ENCODE data around the gene TSC22D1.
"Not testable (repeated sequence)": the region's sequence is repeated elsewhere in the genome, so short reads cannot be mapped to it uniquely, and the experiment has no call there.

The TSC22D1 gene

GRCh38 chr13:44523146-44524015 lies 52.7 kb downstream of the TSC22D1 start:
- Histone ChIP-seq H3K9me3 (ENCODE audit: control insufficient read depth, low read length) (no peaks in the 10 kb centered on the region), H3K4me3 (ENCODE audit: low read length) (no peak overlapping the region), H3K36me3 (ENCODE audit: control insufficient read depth, insufficient read depth, low read length) (no peaks in the 10 kb centered on the region), H3K27me3 (ENCODE audit: control insufficient read depth, insufficient read depth, low read length) (no peaks in the 10 kb centered on the region), H3K9ac (ENCODE audit: low read length) (no peak overlapping the region), H3K4me1 (ENCODE audit: control insufficient read depth, insufficient read depth, low read length) (peaks cover 5% of the 10 kb centered on the region)

- Histone ChIP-seq H3K9me3 (ENCODE audit: control insufficient read depth, low read length) (no peaks in the 10 kb centered on the region), H3K9ac (ENCODE audit: low read length) (no peak overlapping the region), H3K36me3 (ENCODE audit: control insufficient read depth, insufficient read depth, low read length) (no peaks in the 10 kb centered on the region), H3K27me3 (ENCODE audit: control insufficient read depth, insufficient read depth, low read length) (no peaks in the 10 kb centered on the region), H3K4me1 (ENCODE audit: control insufficient read depth, insufficient read depth, low read length) (peaks cover 5% of the 10 kb centered on the region), H3K4me3 (ENCODE audit: low read length) (no peak overlapping the region)
Observed at GRCh38 chr13:44519642-44520041, 56.5 kb downstream of the TSC22D1 start.

GRCh38 chr13:44516771-44517170 lies 59.4 kb downstream of the TSC22D1 start:
- H3K4me3 ChIP-seq (ENCODE audit: low read length): no peak overlapping the region
- H3K9ac ChIP-seq (ENCODE audit: low read length): no peak overlapping the region
- H3K9me3 ChIP-seq (ENCODE audit: control insufficient read depth, low read length): no peaks in the 10 kb centered on the region
- H3K4me1 ChIP-seq (ENCODE audit: control insufficient read depth, insufficient read depth, low read length): no peaks in the 10 kb centered on the region
- H3K36me3 ChIP-seq (ENCODE audit: control insufficient read depth, insufficient read depth, low read length): no peaks in the 10 kb centered on the region
- H3K27me3 ChIP-seq (ENCODE audit: control insufficient read depth, insufficient read depth, low read length): no peaks in the 10 kb centered on the region

- Histone ChIP-seq H3K9me3 (ENCODE audit: control insufficient read depth, low read length) (no peaks in the 10 kb centered on the region), H3K27me3 (ENCODE audit: control insufficient read depth, insufficient read depth, low read length) (no peaks in the 10 kb centered on the region), H3K4me3 (ENCODE audit: low read length) (no peak overlapping the region), H3K4me1 (ENCODE audit: control insufficient read depth, insufficient read depth, low read length) (no peaks in the 10 kb centered on the region), H3K9ac (ENCODE audit: low read length) (no peak overlapping the region), H3K36me3 (ENCODE audit: control insufficient read depth, insufficient read depth, low read length) (no peaks in the 10 kb centered on the region)
Observed at GRCh38 chr13:44514278-44514677, 61.9 kb downstream of the TSC22D1 start.

- H3K9me3 ChIP-seq (ENCODE audit: control insufficient read depth, low read length); H3K27me3 ChIP-seq (ENCODE audit: control insufficient read depth, insufficient read depth, low read length); H3K4me1 ChIP-seq (ENCODE audit: control insufficient read depth, insufficient read depth, low read length); H3K4me3 ChIP-seq (ENCODE audit: low read length); H3K36me3 ChIP-seq (ENCODE audit: control insufficient read depth, insufficient read depth, low read length); H3K9ac ChIP-seq (ENCODE audit: low read length): not testable (repeated sequence)
Observed at GRCh38 chr13:44509853-44510252, 66.3 kb downstream of the TSC22D1 start.

GRCh38 chr13:44508562-44509077 lies 67.5 kb downstream of the TSC22D1 start:
- no peaks in the 10 kb centered on the region for H3K9me3 ChIP-seq (ENCODE audit: control insufficient read depth, low read length)
- H3K4me3 ChIP-seq (ENCODE audit: low read length): no peak overlapping the region
- no peaks in the 10 kb centered on the region for H3K27me3 ChIP-seq (ENCODE audit: control insufficient read depth, insufficient read depth, low read length)
- no peaks in the 10 kb centered on the region for H3K4me1 ChIP-seq (ENCODE audit: control insufficient read depth, insufficient read depth, low read length)
- no peak overlapping the region for H3K9ac ChIP-seq (ENCODE audit: low read length)
- no peaks in the 10 kb centered on the region for H3K36me3 ChIP-seq (ENCODE audit: control insufficient read depth, insufficient read depth, low read length)

- no peaks in the 10 kb centered on the region for H3K36me3 ChIP-seq (ENCODE audit: control insufficient read depth, insufficient read depth, low read length)
- H3K27me3 ChIP-seq (ENCODE audit: control insufficient read depth, insufficient read depth, low read length): no peaks in the 10 kb centered on the region
- H3K9me3 ChIP-seq (ENCODE audit: control insufficient read depth, low read length): no peaks in the 10 kb centered on the region
- no peak overlapping the region for H3K9ac ChIP-seq (ENCODE audit: low read length)
- H3K4me3 ChIP-seq (ENCODE audit: low read length): no peak overlapping the region
- H3K4me1 ChIP-seq (ENCODE audit: control insufficient read depth, insufficient read depth, low read length): no peaks in the 10 kb centered on the region
Observed at GRCh38 chr13:44507639-44508038, 68.5 kb downstream of the TSC22D1 start.

GRCh38 chr13:44506719-44507118 lies 69.4 kb downstream of the TSC22D1 start:
- H3K9me3 ChIP-seq (ENCODE audit: control insufficient read depth, low read length): no peaks in the 10 kb centered on the region
- H3K36me3 ChIP-seq (ENCODE audit: control insufficient read depth, insufficient read depth, low read length): no peaks in the 10 kb centered on the region
- no peaks in the 10 kb centered on the region for H3K27me3 ChIP-seq (ENCODE audit: control insufficient read depth, insufficient read depth, low read length)
- no peaks in the 10 kb centered on the region for H3K4me1 ChIP-seq (ENCODE audit: control insufficient read depth, insufficient read depth, low read length)
- no peak overlapping the region for H3K9ac ChIP-seq (ENCODE audit: low read length)
- no peak overlapping the region for H3K4me3 ChIP-seq (ENCODE audit: low read length)

GRCh38 chr13:44506251-44506650 lies 69.9 kb downstream of the TSC22D1 start:
- no peaks in the 10 kb centered on the region for H3K36me3 ChIP-seq (ENCODE audit: control insufficient read depth, insufficient read depth, low read length)

GRCh38 chr13:44504116-44504515 lies 72.0 kb downstream of the TSC22D1 start:
- Histone ChIP-seq H3K4me1 (ENCODE audit: control insufficient read depth, insufficient read depth, low read length) (no peaks in the 10 kb centered on the region), H3K36me3 (ENCODE audit: control insufficient read depth, insufficient read depth, low read length) (no peaks in the 10 kb centered on the region), H3K27me3 (ENCODE audit: control insufficient read depth, insufficient read depth, low read length) (no peaks in the 10 kb centered on the region)

More at GRCh38 chr13:44506251-44506650, 69.9 kb downstream of the TSC22D1 start:
- H3K4me1 ChIP-seq (ENCODE audit: control insufficient read depth, insufficient read depth, low read length): no peaks in the 10 kb centered on the region
- no peaks in the 10 kb centered on the region for H3K9me3 ChIP-seq (ENCODE audit: control insufficient read depth, low read length)
- H3K9ac ChIP-seq (ENCODE audit: low read length): no peak overlapping the region
- H3K27me3 ChIP-seq (ENCODE audit: control insufficient read depth, insufficient read depth, low read length): no peaks in the 10 kb centered on the region
- H3K4me3 ChIP-seq (ENCODE audit: low read length): no peak overlapping the region

GRCh38 chr13:44498969-44499368 lies 77.2 kb downstream of the TSC22D1 start:
- Histone ChIP-seq H3K4me3 (ENCODE audit: low read length) (no peak overlapping the region), H3K9me3 (ENCODE audit: control insufficient read depth, low read length) (no peaks in the 10 kb centered on the region), H3K36me3 (ENCODE audit: control insufficient read depth, insufficient read depth, low read length) (no peaks in the 10 kb centered on the region), H3K27me3 (ENCODE audit: control insufficient read depth, insufficient read depth, low read length) (no peaks in the 10 kb centered on the region), H3K4me1 (ENCODE audit: control insufficient read depth, insufficient read depth, low read length) (no peaks in the 10 kb centered on the region), H3K9ac (ENCODE audit: low read length) (no peak overlapping the region)

More at GRCh38 chr13:44504116-44504515, 72.0 kb downstream of the TSC22D1 start:
- H3K9ac ChIP-seq (ENCODE audit: low read length): no peak overlapping the region
- H3K9me3 ChIP-seq (ENCODE audit: control insufficient read depth, low read length): no peaks in the 10 kb centered on the region
- no peak overlapping the region for H3K4me3 ChIP-seq (ENCODE audit: low read length)

GRCh38 chr13:44498502-44498901 lies 77.6 kb downstream of the TSC22D1 start:
- H3K9me3 ChIP-seq (ENCODE audit: control insufficient read depth, low read length): no peaks in the 10 kb centered on the region
- H3K4me3 ChIP-seq (ENCODE audit: low read length): no peak overlapping the region

More at GRCh38 chr13:44498502-44498901, 77.6 kb downstream of the TSC22D1 start:
- no peaks in the 10 kb centered on the region for H3K4me1 ChIP-seq (ENCODE audit: control insufficient read depth, insufficient read depth, low read length)
- H3K36me3 ChIP-seq (ENCODE audit: control insufficient read depth, insufficient read depth, low read length): no peaks in the 10 kb centered on the region
- H3K27me3 ChIP-seq (ENCODE audit: control insufficient read depth, insufficient read depth, low read length): no peaks in the 10 kb centered on the region
- H3K9ac ChIP-seq (ENCODE audit: low read length): no peak overlapping the region

All from mucosa of stomach (tissue), 1 donor.